ENCODE data around the gene AP2S1. TPM values are rescaled to one million over a fixed set of nuclear protein-coding genes. Genes with fewer than 3 reads are reported as not detected.

AP2S1 gene
- polyA plus RNA-seq, 2 of the 4 experiments (the other 2 are of a cell fraction) = 150 to 329 TPM

DNA sequence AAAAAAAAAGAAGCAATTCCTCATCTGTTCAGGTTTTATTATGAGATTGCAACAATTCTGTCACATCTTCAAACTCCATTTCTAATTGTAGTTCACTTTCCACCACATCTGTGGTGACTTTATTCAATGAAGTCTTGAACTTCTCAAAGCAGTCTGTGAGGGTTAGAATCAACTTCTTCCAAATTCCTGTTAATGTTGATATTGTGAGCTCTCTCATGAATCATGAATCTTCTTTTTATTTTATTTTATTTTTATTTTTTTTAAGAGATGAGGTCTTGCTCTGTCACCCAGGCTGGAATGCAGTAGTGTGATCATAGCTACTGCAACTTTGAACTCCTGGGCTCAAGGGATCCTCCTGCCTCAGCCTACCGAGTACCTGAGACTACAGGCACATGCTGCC is 29.8 kb upstream of the AP2S1 start (continued):
- TF ChIP-seq NPAS2 (CRISPR knock-in tag; IDR thresholded peaks at IDR 0.05; ENCODE audit: borderline replicate concordance) = no peak

DNA sequence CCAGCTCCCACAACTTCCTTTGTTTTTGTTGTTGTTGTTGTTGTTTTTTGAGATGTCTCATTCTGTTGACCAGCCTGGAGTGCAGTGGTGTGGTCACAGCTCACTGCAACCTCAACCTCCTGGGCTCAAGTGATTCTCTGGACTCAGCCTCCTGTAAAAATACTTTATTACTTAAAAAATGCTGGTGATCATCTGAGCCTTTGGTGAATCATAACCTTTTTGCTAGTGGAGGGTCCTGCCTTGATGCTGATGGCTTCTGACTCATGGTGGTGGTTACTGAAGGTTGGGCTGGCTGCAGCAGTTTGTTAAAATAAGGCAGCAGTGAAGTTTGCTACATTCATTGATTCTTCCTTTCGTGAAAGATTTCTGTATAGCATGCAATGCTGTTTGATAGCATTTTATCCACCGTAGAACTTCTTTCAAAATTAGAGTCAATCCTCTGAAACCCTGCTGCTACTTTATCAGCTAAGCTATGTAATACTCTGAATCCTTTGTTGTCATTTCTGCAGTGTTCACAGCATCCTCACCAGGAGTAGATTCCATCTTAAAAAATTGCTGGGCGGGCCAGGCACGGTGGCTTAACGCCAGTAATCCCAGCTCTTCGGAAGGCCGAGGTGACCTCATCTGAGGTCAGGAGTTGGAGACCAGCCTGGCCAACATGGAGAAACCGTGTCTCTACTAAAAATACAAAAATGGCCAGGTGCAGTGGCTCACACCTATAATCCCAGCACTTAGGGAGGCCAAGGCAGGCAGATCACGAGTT is 28.1 kb upstream of the AP2S1 start:
- DNase-seq (ENCODE audit: low read depth in 1 of 2, low spot score in 1 of 2) (no peak), FAIRE-seq (peak; percentile 56), ATAC-seq (peak; percentile 81 to 90)
- Histone ChIP-seq H3K9me3 (no peaks in the 10 kb centered on the region), H3K4me1 (peaks cover 65% of the 10 kb centered on the region), H3K4me3 (no peak overlapping the region), H3K27ac (peak overlapping the region; percentile 3 to 79; a peak in 4 of 6 replicates), H3K4me2 (peak overlapping the region; percentile 52)
- TF ChIP-seq JUN (IDR thresholded peaks at IDR 0.05) (peak in 1 of 2 experiments; percentile 44; a peak in 1 of 5 replicates), EHMT2 (IDR thresholded peaks at IDR 0.05; ENCODE audit: low read depth) (no peak), FOXS1 (CRISPR knock-in tag; IDR thresholded peaks at IDR 0.05) (no peak), FOSL2 (IDR thresholded peaks at IDR 0.05) (peak; percentile 38; the same call in 1 of the 2 replicates), FOSL2 (CRISPR knock-in tag; IDR thresholded peaks at IDR 0.05) (peak; percentile 66), HEYL (CRISPR knock-in tag; IDR thresholded peaks at IDR 0.05) (no peak), MAZ (IDR thresholded peaks at IDR 0.05; ENCODE audit: borderline replicate concordance, low read depth, low read length) (no peak)
- CTCF ChIA-PET = interaction anchor here (0.6 to 6.0 kb wide), 12 partner anchors 11 to 135 kb away, joined by 3 to 47 read pairs (median 4); partner anchors contain the start of gene ARHGAP35
- 54% methylated on average over 9 of the region's 9 CpGs for WGBS (ENCODE audit: missing lambda C conversion rate)
- POLR2A ChIA-PET = interaction anchor here (0.6 to 1.5 kb wide), 2 partner anchors 12 to 17 kb away, joined by 3 read pairs; no protein-coding TSS in a partner anchor

GRCh38 chr19:46875657-46876056 is 25.0 kb upstream of the AP2S1 start:
- no peak overlapping the region for H3K27ac ChIP-seq
- no peak overlapping the region for H3K4me3 ChIP-seq
- ATAC-seq (no peak), DNase-seq (ENCODE audit: low read depth in 1 of 2, low spot score in 1 of 2) (no peak), FAIRE-seq (no peak)
- ChIA-PET POLR2A (interaction anchor here (0.5 kb wide), 1 partner anchor 108 kb away, joined by 3 read pairs; no protein-coding TSS in a partner anchor), CTCF (interaction anchor here (1.8 kb wide), 1 partner anchor 24 kb away, joined by 3 read pairs; no protein-coding TSS in a partner anchor)
- no peak overlapping the region for H3K4me2 ChIP-seq
- 92% methylated on average over 6 of the region's 6 CpGs for WGBS (ENCODE audit: missing lambda C conversion rate)
- H3K9me3 ChIP-seq = no peaks in the 10 kb centered on the region
- TF ChIP-seq FOSB (CRISPR knock-in tag; IDR thresholded peaks at IDR 0.05) (no peak), CBX8 (IDR thresholded peaks at IDR 0.05) (no peak), ELK1 (IDR thresholded peaks at IDR 0.05; ENCODE audit: low read depth, low read length) (no peak), MAFK (IDR thresholded peaks at IDR 0.05; ENCODE audit: partially characterized antibody) (no peak), RCOR1 (IDR thresholded peaks at IDR 0.05; ENCODE audit: low read depth, low read length) (no peak), CHD2 (IDR thresholded peaks at IDR 0.05; ENCODE audit: low read length, partially characterized antibody) (no peak)
- H3K4me1 ChIP-seq = peaks cover 52% of the 10 kb centered on the region

DNA sequence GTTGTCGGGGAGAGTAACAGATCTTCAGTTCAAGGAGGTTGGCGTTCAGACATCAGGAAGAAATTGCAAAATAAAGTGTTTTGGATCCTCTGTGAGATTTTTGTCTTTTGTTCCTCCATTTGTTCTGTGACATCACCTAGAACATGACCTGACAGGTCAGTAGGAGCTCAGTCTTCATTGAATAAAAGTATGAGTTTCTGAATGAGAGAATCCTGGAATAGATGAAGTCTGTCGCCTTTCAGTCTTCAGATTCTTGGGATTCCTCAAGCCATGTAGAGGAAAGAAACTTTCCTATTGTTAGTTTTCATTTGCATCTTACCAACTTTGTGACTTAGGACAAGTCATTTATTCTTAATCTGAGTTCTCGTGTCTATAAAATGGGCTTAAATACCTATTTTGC is 24.6 kb upstream of the AP2S1 start:
- WGBS (ENCODE audit: missing lambda C conversion rate) = 71% methylated on average over 4 of the region's 4 CpGs
- ChIA-PET POLR2A (interaction anchor here (0.7 kb wide), 1 partner anchor 57 kb away, joined by 6 read pairs; no protein-coding TSS in a partner anchor), CTCF (interaction anchor here (0.6 to 1.8 kb wide), 4 partner anchors 9 to 102 kb away, joined by 3 read pairs; no protein-coding TSS in a partner anchor)
- DNase-seq (ENCODE audit: low read depth in 1 of 2, low spot score in 1 of 2) (no peak), ATAC-seq (no peak), FAIRE-seq (peak; percentile 36)
- Histone ChIP-seq H3K27ac (no peak overlapping the region; a peak in 1 of 6 replicates), H3K4me2 (no peak overlapping the region), H3K4me1 (peaks cover 48% of the 10 kb centered on the region), H3K4me3 (no peak overlapping the region), H3K9me3 (no peaks in the 10 kb centered on the region)
- TF ChIP-seq RCOR1 (IDR thresholded peaks at IDR 0.05; ENCODE audit: low read depth, low read length) (no peak), ATOH8 (CRISPR knock-in tag; IDR thresholded peaks at IDR 0.05; ENCODE audit: low read depth) (no peak), ELK1 (IDR thresholded peaks at IDR 0.05; ENCODE audit: low read depth, low read length) (no peak), TP53 (CRISPR knock-in tag; IDR thresholded peaks at IDR 0.05) (no peak), SREBF2 (IDR thresholded peaks at IDR 0.05) (no peak), POLR2AphosphoS2 (conservative IDR thresholded peaks at IDR 0.05; ENCODE audit: low read length) (no peak), ZC3H11A (IDR thresholded peaks at IDR 0.05) (no peak), RARB (CRISPR knock-in tag; IDR thresholded peaks at IDR 0.05) (no peak), ZFP36 (IDR thresholded peaks at IDR 0.05; ENCODE audit: borderline replicate concordance, partially characterized antibody) (no peak), BHLHE40 (IDR thresholded peaks at IDR 0.05; ENCODE audit: low read depth, low read length) (no peak), EP300 (IDR thresholded peaks at IDR 0.05) (no peak)

Measured in A549 (cell line).